ENCODE results near the gene TNFRSF6B. TPM values are rescaled to one million over a fixed set of nuclear protein-coding genes. Genes with fewer than 3 reads are reported as not detected.

The TNFRSF6B gene
- polyA plus RNA-seq, 2 of the 4 experiments (the other 2 are of a cell fraction), result 0.22 to 0.66 TPM

DNA sequence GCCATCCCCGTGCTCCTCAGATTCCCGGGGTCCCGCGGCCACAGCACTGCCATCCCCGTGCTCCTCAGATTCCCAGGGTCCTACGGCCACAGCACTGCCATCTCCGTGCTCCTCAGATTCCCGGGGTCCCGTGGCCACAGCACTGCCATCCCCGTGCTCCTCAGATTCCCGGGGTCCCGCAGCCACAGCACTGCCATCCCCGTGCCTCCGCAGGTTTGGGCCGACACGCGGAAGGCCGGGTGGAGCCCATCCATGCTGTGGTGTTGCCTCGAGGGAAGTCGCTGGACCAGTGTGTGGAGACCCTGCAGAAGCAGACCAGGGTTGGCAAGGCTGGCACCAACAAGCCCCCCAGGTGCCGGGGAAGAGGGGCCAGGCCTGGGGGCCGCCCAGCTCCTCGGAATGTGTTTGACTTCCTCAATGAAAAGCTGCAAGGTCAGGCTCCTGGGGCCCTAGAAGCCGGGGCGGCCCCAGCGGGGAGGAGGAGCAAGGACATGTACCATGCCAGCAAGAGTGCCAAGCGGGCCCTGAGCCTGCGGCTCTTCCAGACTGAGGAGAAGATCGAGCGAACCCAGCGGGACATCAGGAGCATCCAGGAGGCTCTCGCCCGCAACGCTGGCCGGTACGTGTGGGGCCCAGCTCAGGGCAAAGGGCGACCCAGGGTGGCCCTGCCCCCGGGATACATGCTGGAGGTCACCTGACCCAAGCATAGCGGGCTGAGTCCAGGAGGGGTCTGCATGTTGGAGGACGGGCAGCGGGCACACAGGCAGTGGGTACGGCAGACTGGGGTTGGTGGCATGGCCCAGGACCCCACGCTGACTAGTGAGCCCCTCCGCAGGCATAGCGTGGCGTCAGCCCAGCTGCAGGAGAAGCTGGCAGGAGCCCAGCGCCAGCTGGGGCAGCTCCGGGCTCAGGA, 38.8 kb downstream of the TNFRSF6B start:
- DNase-seq (ENCODE audit: low read depth in 1 of 2, low spot score in 1 of 2), result no peak
- CTCF ChIA-PET, result interaction anchor here (0.8 to 1.8 kb wide), 6 partner anchors 13 to 197 kb away, joined by 3 to 7 read pairs (median 4); partner anchors contain the start of genes PTK6 and TPD52L2

DNA sequence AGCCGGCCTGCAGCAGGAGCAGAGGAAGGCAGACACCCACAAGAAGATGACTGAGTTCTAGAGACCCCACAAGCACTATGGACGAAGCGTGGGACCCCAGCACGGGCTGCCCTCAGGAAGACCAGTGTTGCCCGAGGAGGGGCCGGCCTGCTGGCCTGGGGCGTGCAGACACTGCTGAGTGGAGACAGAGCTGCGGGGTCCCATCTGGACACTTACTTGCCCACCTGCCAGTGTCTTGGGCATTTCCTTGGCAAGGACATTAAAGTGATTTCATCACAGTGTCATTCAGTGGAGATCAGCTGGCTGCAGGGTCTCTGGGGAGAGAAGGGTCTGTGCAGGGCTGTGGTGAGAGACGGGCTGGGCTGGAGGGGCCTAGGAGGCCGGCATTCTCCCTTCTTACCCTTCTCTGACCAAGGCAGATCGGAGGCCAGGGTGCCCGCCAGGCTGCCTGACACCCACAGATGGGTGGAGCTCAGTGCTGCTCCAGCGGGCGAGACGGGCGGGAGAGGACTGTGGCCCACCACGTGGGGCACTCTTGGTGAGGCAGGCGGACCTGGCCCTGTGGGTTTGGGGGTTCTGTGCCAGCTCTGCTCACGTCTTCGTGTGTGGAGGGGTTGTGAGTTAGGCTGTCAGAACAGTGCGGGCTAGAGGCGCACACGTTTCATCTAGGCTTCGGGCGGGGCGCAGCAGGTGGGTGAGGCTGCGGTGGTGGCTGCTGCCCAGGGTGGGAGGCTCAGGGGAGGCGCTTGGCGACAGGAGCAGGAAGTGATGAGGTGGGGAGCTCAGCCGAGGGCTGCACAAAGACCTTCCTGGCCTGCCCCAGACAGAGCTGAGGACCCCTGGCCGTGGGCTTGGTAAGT, 39.6 kb downstream of the TNFRSF6B start, which contains the start of gene LIME1:
Gene LIME1, plus strand, starts transcription at position 806 of the 860 bp plus-strand sequence. CDS start 886 bp downstream, outside the sequence.
- Histone ChIP-seq H3K4me2 (no peak within 1 kb of the TSS), H3K4me1 (peaks cover 6% of the 10 kb centered on the region), H3K27ac (no peak within 1 kb of the TSS), H3K4me3 (no peak within 1 kb of the TSS), H3K9me3 (no peaks in the 10 kb centered on the region)
- 82% methylated on average over 22 of the region's 31 CpGs for WGBS (ENCODE audit: missing lambda C conversion rate)
- TF ChIP-seq ZFP36 (IDR thresholded peaks at IDR 0.05; ENCODE audit: borderline replicate concordance, partially characterized antibody) (no peak), SMC3 (IDR thresholded peaks at IDR 0.05) (no peak), ZNF302 (CRISPR knock-in tag; IDR thresholded peaks at IDR 0.05) (no peak), HOXB5 (CRISPR knock-in tag; IDR thresholded peaks at IDR 0.05) (no peak), CBX2 (IDR thresholded peaks at IDR 0.05; ENCODE audit: borderline replicate concordance, low read depth) (no peak), TFCP2L1 (CRISPR knock-in tag; IDR thresholded peaks at IDR 0.05) (no peak), CEBPB (IDR thresholded peaks at IDR 0.05) (no peak), FOXS1 (CRISPR knock-in tag; IDR thresholded peaks at IDR 0.05) (no peak), MYC (IDR thresholded peaks at IDR 0.05; ENCODE audit: borderline replicate concordance, low read length) (no peak)
- TF ChIP-seq, protein P1, sequence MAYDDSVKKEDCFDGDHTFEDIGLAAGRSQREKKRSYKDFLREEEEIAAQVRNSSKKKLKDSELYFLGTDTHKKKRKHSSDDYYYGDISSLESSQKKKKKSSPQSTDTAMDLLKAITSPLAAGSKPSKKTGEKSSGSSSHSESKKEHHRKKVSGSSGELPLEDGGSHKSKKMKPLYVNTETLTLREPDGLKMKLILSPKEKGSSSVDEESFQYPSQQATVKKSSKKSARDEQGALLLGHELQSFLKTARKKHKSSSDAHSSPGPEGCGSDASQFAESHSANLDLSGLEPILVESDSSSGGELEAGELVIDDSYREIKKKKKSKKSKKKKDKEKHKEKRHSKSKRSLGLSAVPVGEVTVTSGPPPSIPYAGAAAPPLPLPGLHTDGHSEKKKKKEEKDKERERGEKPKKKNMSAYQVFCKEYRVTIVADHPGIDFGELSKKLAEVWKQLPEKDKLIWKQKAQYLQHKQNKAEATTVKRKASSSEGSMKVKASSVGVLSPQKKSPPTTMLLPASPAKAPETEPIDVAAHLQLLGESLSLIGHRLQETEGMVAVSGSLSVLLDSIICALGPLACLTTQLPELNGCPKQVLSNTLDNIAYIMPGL (CRISPR knock-in tag; IDR thresholded peaks at IDR 0.05; ENCODE audit: borderline replicate concordance), result no peak
- FAIRE-seq (no peak), DNase-seq (ENCODE audit: low read depth in 1 of 2, low spot score in 1 of 2) (no peak), ATAC-seq (no peak)
- ChIA-PET POLR2A (interaction anchor here (1.2 kb wide), 2 partner anchors 28 to 33 kb away, joined by 3 to 7 read pairs; partner anchors contain the start of genes ARFRP1 and ZGPAT), CTCF (interaction anchor here (0.7 to 1.8 kb wide), 8 partner anchors 14 to 198 kb away, joined by 3 to 7 read pairs (median 4); partner anchors contain the start of genes PTK6 and TPD52L2)

More for the DNA sequence above, 38.8 kb downstream of the TNFRSF6B start:
- TF ChIP-seq CEBPB (IDR thresholded peaks at IDR 0.05) (no peak), TFCP2L1 (CRISPR knock-in tag; IDR thresholded peaks at IDR 0.05) (no peak), NFE2L2 (conservative IDR thresholded peaks at IDR 0.05; ENCODE audit: low read length) (no peak), HOXB13 (CRISPR knock-in tag; IDR thresholded peaks at IDR 0.05; ENCODE audit: low read depth) (no peak), RAD21 (conservative IDR thresholded peaks at IDR 0.05 in 1 of 2, IDR thresholded peaks at IDR 0.05 in 1 of 2) (no peak), FOSL2 (IDR thresholded peaks at IDR 0.05) (no peak), FOSL2 (CRISPR knock-in tag; IDR thresholded peaks at IDR 0.05) (no peak), MYC (IDR thresholded peaks at IDR 0.05; ENCODE audit: borderline replicate concordance, low read length) (no peak), CHD4 (IDR thresholded peaks at IDR 0.05; ENCODE audit: borderline replicate concordance) (no peak), RARB (CRISPR knock-in tag; IDR thresholded peaks at IDR 0.05) (no peak), POLR2AphosphoS2 (conservative IDR thresholded peaks at IDR 0.05; ENCODE audit: low read length) (no peak), NPAS2 (CRISPR knock-in tag; IDR thresholded peaks at IDR 0.05; ENCODE audit: borderline replicate concordance) (no peak)
- TF ChIP-seq, protein P2, sequence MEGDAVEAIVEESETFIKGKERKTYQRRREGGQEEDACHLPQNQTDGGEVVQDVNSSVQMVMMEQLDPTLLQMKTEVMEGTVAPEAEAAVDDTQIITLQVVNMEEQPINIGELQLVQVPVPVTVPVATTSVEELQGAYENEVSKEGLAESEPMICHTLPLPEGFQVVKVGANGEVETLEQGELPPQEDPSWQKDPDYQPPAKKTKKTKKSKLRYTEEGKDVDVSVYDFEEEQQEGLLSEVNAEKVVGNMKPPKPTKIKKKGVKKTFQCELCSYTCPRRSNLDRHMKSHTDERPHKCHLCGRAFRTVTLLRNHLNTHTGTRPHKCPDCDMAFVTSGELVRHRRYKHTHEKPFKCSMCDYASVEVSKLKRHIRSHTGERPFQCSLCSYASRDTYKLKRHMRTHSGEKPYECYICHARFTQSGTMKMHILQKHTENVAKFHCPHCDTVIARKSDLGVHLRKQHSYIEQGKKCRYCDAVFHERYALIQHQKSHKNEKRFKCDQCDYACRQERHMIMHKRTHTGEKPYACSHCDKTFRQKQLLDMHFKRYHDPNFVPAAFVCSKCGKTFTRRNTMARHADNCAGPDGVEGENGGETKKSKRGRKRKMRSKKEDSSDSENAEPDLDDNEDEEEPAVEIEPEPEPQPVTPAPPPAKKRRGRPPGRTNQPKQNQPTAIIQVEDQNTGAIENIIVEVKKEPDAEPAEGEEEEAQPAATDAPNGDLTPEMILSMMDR (IDR thresholded peaks at IDR 0.05), result no peak
- TF ChIP-seq, protein P3, sequence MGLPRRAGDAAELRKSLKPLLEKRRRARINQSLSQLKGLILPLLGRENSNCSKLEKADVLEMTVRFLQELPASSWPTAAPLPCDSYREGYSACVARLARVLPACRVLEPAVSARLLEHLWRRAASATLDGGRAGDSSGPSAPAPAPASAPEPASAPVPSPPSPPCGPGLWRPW (IDR thresholded peaks at IDR 0.05), result no peak
- TF ChIP-seq, protein P1 (CRISPR knock-in tag; IDR thresholded peaks at IDR 0.05; ENCODE audit: borderline replicate concordance), result no peak
- POLR2A ChIA-PET, result no interaction called here
- no peaks in the 10 kb centered on the region for H3K9me3 ChIP-seq
- no peak overlapping the region for H3K27ac ChIP-seq
- 90% methylated on average over 43 of the region's 48 CpGs for WGBS (ENCODE audit: missing lambda C conversion rate)
- no peak overlapping the region for H3K4me3 ChIP-seq
- FAIRE-seq (no peak), ATAC-seq (no peak)
- H3K4me1 ChIP-seq, result peaks cover 5% of the 10 kb centered on the region
- H3K4me2 ChIP-seq, result no peak overlapping the region
